Osteoblast (primary cell): ENCODE results near the gene PGRMC1. TPM values are rescaled to one million over a fixed set of nuclear protein-coding genes. Genes with fewer than 3 reads are reported as not detected.

ENCODE experiments used
- DNase-seq: peaks from one replicate; pipeline ENCODE4 v3.0.0; 2011; ENCODE audit warnings: low spot score, mixed read lengths; ENCODE audit not compliant: insufficient read length; ENCODE audit errors: missing footprints
- H2AFZ ChIP-seq: 2 replicates; pipeline ENCODE4 v1.6.0; 2011; ENCODE audit warnings: mild to moderate bottlenecking, low read length
- H3K27ac ChIP-seq: 2 replicates; pipeline ENCODE4 v1.5.1; 2011; ENCODE audit warnings: mild to moderate bottlenecking, low read depth, low read length, moderate library complexity
- H3K27me3 ChIP-seq: 2 replicates; pipeline ENCODE4 v1.6.0; 2012; ENCODE audit warnings: mild to moderate bottlenecking, control low read depth, inconsistent platforms, low read length, moderate library complexity; ENCODE audit not compliant: insufficient read depth
- H3K36me3 ChIP-seq: 2 replicates; pipeline ENCODE4 v1.5.1; 2011; ENCODE audit warnings: mild to moderate bottlenecking, low read length, control low read depth, moderate library complexity; ENCODE audit not compliant: insufficient read depth
- H3K4me1 ChIP-seq: 2 replicates; pipeline ENCODE4 v1.5.1; 2011; ENCODE audit warnings: mild to moderate bottlenecking, low read length, control low read depth, moderate library complexity; ENCODE audit not compliant: insufficient read depth
- H3K4me2 ChIP-seq: 2 replicates; pipeline ENCODE4 v1.6.0; 2011; ENCODE audit warnings: mild to moderate bottlenecking, low read length; ENCODE audit not compliant: insufficient read depth
- H3K4me3 ChIP-seq: fragments of 200-600 bp; sonication (generic); 3 replicates; pipeline ENCODE4 v1.5.1; 2012; ENCODE audit warnings: mild to moderate bottlenecking, low read length, inconsistent platforms; ENCODE audit not compliant: insufficient read depth
- H3K79me2 ChIP-seq: 2 replicates; pipeline ENCODE4 v1.6.0; 2012; ENCODE audit warnings: mild to moderate bottlenecking, low read length, control low read depth, inconsistent platforms; ENCODE audit not compliant: insufficient read depth
- H3K9me3 ChIP-seq: 2 replicates; pipeline ENCODE4 v1.5.1; 2011; ENCODE audit warnings: low read depth, low read length, control low read depth
- H4K20me1 ChIP-seq: 2 replicates; pipeline ENCODE4 v1.6.0; 2012; ENCODE audit warnings: mild to moderate bottlenecking, low read length, control low read depth; ENCODE audit not compliant: insufficient read depth
- total RNA-seq: library from RNA; depleted of rRNA; stranded (reverse); fragments of >200 nt; gene quantifications from 2 replicates; pipeline ENCODE4 v1.2.3, GENCODE V29; 2012
- TF ChIP-seq, protein P1 (sequence below): IDR thresholded peaks from 2 replicates; pipeline ENCODE4 v1.5.1; 2011; ENCODE audit warnings: mild to moderate bottlenecking, low read depth, low read length, moderate library complexity; ENCODE audit errors: extremely low read depth

The PGRMC1 gene
- total RNA-seq, 1 donor, result 124 TPM

DNA sequence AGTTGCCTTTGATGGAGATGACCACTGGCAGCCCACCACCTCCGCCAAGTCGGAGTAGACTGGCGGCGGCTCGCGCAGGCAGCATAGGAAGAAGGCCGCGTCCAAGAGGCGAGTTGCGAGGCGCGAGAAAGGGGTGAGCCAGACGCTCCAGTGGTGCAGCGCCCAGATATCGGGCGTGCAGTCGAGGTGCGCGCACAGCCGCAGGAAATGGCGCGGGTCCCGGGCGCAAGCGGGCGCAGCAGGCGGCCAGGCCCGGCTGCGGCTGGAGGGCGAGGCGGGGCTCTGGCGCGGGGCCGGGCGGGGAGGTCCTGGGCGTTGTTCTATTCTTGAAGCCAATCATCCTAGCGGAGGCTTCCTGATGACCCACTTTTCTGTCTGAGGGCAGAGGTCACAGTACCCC is 13.2 kb upstream of the PGRMC1 start:
- Histone ChIP-seq H3K9me3 (no peaks in the 10 kb centered on the region), H3K4me2 (no peak overlapping the region), H3K27me3 (no peaks in the 10 kb centered on the region), H3K4me1 (no peaks in the 10 kb centered on the region), H3K27ac (no peak overlapping the region), H2AFZ (no peak overlapping the region), H3K4me3 (no peak overlapping the region), H3K79me2 (no peaks in the 10 kb centered on the region), H3K36me3 (no peaks in the 10 kb centered on the region), H4K20me1 (no peaks in the 10 kb centered on the region)
- no peak for DNase-seq
- TF ChIP-seq, protein P1, sequence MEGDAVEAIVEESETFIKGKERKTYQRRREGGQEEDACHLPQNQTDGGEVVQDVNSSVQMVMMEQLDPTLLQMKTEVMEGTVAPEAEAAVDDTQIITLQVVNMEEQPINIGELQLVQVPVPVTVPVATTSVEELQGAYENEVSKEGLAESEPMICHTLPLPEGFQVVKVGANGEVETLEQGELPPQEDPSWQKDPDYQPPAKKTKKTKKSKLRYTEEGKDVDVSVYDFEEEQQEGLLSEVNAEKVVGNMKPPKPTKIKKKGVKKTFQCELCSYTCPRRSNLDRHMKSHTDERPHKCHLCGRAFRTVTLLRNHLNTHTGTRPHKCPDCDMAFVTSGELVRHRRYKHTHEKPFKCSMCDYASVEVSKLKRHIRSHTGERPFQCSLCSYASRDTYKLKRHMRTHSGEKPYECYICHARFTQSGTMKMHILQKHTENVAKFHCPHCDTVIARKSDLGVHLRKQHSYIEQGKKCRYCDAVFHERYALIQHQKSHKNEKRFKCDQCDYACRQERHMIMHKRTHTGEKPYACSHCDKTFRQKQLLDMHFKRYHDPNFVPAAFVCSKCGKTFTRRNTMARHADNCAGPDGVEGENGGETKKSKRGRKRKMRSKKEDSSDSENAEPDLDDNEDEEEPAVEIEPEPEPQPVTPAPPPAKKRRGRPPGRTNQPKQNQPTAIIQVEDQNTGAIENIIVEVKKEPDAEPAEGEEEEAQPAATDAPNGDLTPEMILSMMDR, result no peak

DNA sequence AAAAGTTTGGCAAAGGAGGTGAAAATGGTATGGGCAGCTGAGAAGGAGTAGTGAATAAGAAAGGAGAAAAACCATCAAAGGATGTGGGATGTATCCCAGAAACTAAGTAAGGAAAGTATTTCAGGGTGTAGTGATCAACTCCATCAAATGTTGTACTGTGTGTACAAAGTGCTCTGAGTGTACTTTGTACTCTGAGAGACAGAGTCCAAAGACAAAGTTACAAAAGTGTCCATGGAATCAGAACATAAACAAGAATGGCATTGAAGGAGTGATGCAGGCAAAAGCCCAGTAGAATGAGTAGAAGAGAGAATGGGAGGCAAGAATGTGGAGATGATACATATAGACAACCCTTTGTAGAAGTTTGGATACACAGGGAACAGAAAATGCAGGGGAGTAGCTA is 12.3 kb upstream of the PGRMC1 start:
- DNase-seq, result no peak
- Histone ChIP-seq H3K79me2 (no peaks in the 10 kb centered on the region), H3K4me3 (no peak overlapping the region), H3K9me3 (no peaks in the 10 kb centered on the region), H2AFZ (no peak overlapping the region), H3K4me2 (no peak overlapping the region), H3K4me1 (peaks cover 8% of the 10 kb centered on the region), H4K20me1 (no peaks in the 10 kb centered on the region), H3K36me3 (no peaks in the 10 kb centered on the region), H3K27me3 (no peaks in the 10 kb centered on the region), H3K27ac (no peak overlapping the region)
- TF ChIP-seq, protein P1, result no peak

GRCh38 chrX:119226446-119226845 is 9.6 kb upstream of the PGRMC1 start:
- H3K79me2 ChIP-seq, result no peaks in the 10 kb centered on the region
- H2AFZ ChIP-seq, result no peak overlapping the region
- no peaks in the 10 kb centered on the region for H3K36me3 ChIP-seq
- no peaks in the 10 kb centered on the region for H3K27me3 ChIP-seq
- no peaks in the 10 kb centered on the region for H4K20me1 ChIP-seq
- no peak overlapping the region for H3K27ac ChIP-seq
- no peak overlapping the region for H3K4me3 ChIP-seq
- H3K4me2 ChIP-seq, result no peak overlapping the region
- no peak for DNase-seq
- TF ChIP-seq, protein P1, result no peak
- H3K4me1 ChIP-seq, result peaks cover 17% of the 10 kb centered on the region
- H3K9me3 ChIP-seq, result no peaks in the 10 kb centered on the region

- H3K4me3 ChIP-seq, result peak overlapping the region; percentile 4
Measured at GRCh38 chrX:119228512-119229252, 7.4 kb upstream of the PGRMC1 start.

More at GRCh38 chrX:119228512-119229252, 7.4 kb upstream of the PGRMC1 start:
- Histone ChIP-seq H3K4me1 (peaks cover 17% of the 10 kb centered on the region), H2AFZ (no peak overlapping the region), H3K79me2 (no peaks in the 10 kb centered on the region), H3K36me3 (no peaks in the 10 kb centered on the region), H3K9me3 (no peaks in the 10 kb centered on the region), H3K27ac (peak overlapping the region; percentile 43), H3K4me2 (peak overlapping the region; percentile 37), H3K27me3 (no peaks in the 10 kb centered on the region), H4K20me1 (no peaks in the 10 kb centered on the region)
- DNase-seq, result peak; percentile 90
- TF ChIP-seq, protein P1, result no peak
